GM18519 (cell line): ENCODE results near the gene PCGF3.
"Not testable (repeated sequence)": the region's sequence is repeated elsewhere in the genome, so short reads cannot be mapped to it uniquely, and the experiment has no call there.

ENCODE experiments used
- ATAC-seq: cut with Tn5 transposase; IDR thresholded peaks from one replicate; pipeline ENCODE4 v1.9.1; 2021; ENCODE audit warnings: mild to moderate bottlenecking, moderate library complexity; ENCODE audit not compliant: unreplicated experiment, low FRiP score

Gene PCGF3

DNA sequence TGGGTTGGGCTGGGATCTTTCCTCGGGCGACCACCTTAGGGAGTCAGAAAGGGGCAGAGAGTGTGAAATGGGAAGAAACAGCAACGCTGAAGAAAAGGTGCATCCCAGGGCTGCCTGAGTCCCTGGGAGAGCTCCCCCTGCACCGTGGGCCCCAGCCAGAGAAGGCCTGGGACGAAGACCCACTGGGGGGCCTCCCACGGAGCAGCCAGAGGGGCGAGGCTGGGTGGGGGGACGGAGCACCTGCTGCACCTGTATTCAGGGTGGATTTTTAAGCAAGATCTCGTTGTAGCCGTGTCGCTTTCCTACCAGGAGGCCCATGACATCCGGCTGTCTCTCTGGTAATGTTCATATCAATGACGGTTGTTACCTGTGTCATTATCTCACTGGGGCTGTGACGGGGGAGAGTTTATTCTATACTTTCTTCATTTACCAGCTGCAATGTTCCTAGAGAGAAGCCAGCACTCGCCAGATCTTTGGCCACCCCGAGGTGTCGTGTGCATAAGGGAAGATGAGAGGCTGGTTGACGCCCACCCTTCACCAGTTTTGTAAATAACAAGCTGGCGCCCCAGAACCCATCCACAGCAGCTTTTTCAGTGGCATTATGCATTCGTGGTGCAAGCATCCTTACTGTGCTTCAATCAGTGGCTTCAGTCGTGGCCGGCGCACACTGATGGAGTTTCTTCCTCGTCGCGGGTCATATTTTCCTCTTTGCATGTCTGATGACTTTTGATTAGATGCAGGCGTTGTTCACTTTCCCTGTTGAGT is 5.6 kb upstream of the PCGF3 start:
- no peak for ATAC-seq

GRCh38 chr4:700587-701264 is 4.9 kb upstream of the PCGF3 start:
- ATAC-seq, result no peak

DNA sequence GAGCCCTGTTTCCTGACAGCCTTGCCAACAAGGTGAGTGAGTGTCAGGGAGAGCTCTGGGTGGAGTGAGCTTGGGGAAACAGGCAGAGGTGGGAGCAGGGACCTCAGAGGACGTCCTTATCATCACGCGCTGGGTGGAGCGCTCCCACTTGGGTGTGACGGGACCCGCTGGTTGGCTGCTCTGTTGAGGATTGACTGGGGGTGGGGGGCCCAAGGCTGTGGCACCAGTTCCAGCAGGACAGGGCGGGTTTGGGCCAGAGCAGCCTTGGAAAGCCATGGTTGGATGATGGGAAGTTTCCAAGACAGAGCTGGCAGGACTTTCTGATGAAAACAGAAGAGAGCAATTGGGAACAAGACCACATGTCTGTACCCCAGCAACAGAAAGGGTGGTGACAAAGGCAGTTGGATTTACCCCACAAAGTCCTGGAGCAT is 3.0 kb upstream of the PCGF3 start:
- ATAC-seq, result no peak

- ATAC-seq, result no peak
Observed at GRCh38 chr4:703336-704197, 2.1 kb upstream of the PCGF3 start.

DNA sequence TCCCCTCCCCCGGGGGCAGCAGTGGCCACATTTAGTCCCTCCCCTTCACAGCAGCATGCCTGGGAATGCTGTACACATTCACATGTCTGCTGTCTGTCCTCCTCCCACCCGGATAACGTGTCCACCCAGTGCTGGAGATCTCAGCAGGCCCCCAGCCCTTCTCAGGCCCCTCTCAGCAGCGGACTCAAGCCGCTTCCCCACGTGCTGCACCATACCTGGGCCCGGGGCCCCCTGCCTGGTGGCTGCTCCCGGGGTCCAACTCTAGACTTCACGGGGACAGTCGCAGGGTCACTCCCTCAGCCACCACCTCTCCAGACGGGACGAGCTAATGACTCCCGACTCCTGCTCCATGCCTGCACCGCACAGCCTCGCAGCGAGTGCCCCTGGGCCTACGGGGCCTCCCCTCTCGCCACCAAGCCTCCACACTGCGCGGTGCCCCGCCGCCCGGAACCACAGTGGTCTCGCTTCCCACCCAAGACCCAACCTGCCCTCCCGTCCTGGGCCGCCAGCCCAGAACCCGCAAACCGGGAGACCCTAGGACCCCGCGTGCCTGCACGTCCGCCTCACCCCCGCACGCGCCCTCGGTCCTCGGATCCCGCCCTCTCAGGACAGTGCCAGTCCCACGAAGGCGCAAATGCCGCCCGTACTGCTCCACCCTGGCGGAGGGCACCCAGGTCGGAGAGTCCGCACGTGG is 1.3 kb upstream of the PCGF3 start:
- no peak for ATAC-seq

GRCh38 chr4:704971-705277 is 708 bp upstream of the PCGF3 start:
- ATAC-seq, result no peak

GRCh38 chr4:706083-706633 is 526 bp downstream of the PCGF3 start:
- not testable (repeated sequence) for ATAC-seq

GRCh38 chr4:706834-707598 is 1.4 kb downstream of the PCGF3 start:
- no peak for ATAC-seq

DNA sequence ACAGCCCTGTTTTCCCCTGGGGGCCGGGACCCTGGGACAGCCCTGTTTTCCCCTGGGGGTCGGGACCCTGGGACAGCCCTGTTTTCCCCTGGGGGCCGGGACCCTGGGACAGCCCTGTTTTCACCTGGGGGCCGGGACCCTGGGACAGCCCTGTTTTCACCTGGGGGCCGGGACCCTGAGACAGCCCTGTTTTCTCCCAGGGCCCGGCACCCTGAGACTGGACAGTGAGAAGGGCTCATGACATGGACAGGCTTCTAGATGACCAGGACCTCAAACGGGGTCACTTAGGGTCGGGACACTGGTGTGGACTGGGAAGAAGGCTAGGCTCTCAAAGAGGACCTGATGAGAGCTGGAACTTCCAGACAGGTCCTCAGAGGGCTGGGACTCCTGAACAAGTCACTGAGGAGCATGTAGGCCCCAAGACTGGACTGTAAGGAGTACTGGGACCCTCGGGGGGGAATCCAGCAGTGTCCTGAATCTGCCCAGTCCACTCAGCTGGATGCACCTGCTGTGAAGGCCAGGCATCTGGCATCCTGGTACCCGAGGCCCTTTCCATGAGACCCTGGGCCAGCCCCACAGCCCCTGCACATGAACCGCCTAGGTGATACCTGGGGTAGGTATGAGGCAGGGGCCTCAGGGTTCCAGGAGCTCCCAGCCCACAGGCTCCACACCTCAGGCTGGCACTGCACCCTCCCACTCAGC is 2.4 kb downstream of the PCGF3 start:
- ATAC-seq, result no peak

- no peak for ATAC-seq
Observed at GRCh38 chr4:708631-708933, 3.0 kb downstream of the PCGF3 start.

- ATAC-seq, result no peak
Observed at GRCh38 chr4:709348-709747, 3.7 kb downstream of the PCGF3 start.

- no peak for ATAC-seq
Observed at GRCh38 chr4:710116-710515, 4.5 kb downstream of the PCGF3 start.

- no peak for ATAC-seq
Observed at GRCh38 chr4:710916-711315, 5.3 kb downstream of the PCGF3 start.

GRCh38 chr4:712093-712492 is 6.5 kb downstream of the PCGF3 start:
- ATAC-seq, result no peak

GRCh38 chr4:712916-713632 is 7.4 kb downstream of the PCGF3 start:
- ATAC-seq, result no peak

- no peak for ATAC-seq
Observed at GRCh38 chr4:714087-714486, 8.5 kb downstream of the PCGF3 start.

DNA sequence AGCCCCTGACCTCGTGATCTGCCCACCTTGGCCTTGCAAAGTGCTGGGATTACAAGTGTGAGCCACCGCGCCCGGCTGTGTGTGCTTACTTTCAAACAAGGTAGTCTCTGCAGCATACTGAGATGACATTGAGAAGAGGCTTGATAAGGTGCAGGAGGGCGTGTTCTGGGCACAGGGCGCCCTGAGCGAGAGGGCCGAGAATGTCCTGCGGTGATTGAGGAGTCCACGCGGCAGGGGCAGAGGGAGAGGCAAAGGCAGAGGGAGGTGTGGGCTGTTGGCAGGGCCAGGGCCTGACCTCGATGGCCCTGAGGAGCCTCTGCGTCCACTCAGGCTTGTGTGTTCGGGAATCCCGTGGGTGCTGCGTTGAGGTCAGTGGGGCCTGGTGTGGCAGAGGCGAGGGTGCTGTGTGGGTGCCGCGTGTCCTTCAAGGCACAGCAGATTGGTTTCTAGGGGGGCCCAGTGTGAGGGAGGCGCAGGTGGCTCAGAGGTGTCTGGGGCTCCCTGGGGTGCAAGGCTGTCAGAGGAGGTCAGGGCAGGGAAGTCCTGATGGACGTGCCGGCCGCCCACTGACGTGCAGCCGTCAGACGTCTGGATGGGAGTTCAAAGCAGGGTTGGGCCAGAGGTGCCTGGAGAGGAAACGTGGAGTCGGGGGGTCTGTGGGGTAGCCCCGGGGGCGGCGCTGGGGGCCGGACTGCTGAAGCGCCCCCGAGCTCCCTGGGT is 12.1 kb downstream of the PCGF3 start:
- no peak for ATAC-seq

DNA sequence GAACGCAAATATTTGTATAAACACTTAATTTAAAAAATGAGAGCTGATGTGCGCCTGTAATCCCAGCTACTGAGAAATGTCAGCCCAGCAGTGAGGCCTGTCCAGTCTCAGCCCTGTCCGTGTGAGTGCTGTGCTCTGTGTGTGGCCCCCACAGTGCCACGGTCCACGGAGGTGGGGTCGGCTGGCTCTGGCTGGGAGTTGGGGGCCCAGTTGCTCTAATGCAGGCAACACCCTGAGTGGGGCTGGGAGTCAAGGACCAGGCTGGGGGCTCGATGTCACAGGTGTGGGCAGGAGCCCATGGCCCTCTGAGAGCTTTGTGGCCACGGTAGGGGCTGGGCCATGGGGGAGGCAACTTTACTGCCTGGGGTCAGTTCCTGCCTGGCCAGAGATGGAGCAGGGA is 12.8 kb downstream of the PCGF3 start:
- ATAC-seq, result no peak
